Effector CD4-positive, alpha-beta T cell (primary cell): ENCODE measurements around the gene PNPLA2.
A peak's percentile ranks its signal among the peaks of the same experiment; 100 is the strongest.

Experiments
- DNase-seq: peaks from one replicate; pipeline ENCODE4 v3.0.0-alpha.2; 2020

PNPLA2 gene

DNA sequence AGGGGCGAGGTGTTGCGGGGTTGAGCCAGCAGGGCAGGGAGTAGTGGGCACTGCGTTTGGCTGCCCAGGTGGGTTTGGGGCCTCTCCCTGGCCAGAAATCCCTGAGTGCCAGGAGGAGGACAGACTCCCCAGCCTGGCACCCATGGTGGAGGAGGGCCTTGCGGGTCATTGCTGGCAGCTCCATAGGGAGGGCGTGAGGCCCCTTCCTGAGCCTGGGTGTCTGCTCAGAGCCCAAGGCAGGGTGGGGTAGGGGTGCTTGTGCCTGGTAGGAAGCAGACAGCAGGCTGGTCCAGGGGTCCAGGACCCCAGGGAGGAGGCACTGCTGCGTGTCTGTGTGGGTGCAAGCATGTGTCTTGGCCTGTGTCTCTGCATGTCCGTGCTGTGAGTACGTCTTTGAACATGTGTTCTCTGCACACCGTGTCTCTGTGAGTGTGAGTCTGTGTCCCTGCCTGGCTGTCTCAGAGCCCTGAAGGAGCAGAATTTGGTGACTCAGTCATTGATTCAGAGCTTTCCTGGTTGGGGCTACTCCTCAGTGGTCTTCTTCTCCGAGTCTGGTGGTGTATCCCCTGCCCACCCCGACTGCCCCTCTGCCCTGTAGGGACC lies 27.9 kb downstream of the PNPLA2 start:
- no peak for DNase-seq

DNA sequence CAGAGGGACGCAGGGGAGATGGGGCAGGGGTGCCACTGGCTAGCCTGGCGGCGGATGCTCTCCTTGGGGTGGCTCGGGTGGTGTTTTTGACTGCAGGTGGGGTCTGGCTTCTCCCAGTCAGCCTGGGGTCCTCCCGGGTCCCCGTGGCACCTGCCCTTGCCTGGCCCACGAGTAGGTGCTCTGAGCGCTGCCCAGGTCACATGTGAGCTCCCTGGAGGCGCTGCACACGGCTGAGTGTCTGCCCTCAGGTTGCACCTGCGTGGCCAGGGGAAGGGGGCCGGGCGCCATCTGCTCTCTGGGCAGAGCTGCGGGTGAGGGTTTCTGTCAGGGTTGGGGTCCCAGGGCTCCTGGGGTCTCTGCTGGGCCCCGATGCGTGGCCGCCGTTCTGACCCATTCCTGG lies 29.2 kb downstream of the PNPLA2 start:
- DNase-seq: no peak

DNA sequence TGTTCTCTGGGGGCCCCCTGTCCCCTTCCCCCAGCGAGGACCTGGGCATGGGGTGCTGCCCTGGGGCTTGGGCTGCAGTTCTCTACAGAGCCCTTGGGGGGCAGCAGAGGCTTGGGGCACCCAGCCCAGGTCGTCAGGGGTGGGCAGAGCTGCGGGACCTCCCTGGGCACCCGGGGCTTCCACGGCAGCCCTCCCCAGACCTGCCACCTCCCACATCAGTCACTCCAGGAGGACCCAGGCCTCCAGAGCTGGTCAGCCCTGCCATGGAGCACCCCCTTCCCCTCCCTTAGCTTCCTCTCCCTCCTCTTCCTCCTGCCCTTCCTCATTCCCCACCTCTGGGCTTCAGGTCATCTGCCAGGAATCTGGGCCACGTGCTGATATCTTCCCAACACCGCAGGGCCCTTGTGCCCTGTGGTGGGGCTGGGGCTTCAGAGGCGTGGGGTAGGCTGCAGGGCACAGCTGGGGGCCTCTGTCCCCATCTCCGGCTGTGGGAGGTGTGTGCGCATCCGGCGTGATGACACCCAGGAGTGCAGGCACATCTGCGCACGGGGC lies 29.7 kb downstream of the PNPLA2 start:
- peak; percentile 55 for DNase-seq

DNA sequence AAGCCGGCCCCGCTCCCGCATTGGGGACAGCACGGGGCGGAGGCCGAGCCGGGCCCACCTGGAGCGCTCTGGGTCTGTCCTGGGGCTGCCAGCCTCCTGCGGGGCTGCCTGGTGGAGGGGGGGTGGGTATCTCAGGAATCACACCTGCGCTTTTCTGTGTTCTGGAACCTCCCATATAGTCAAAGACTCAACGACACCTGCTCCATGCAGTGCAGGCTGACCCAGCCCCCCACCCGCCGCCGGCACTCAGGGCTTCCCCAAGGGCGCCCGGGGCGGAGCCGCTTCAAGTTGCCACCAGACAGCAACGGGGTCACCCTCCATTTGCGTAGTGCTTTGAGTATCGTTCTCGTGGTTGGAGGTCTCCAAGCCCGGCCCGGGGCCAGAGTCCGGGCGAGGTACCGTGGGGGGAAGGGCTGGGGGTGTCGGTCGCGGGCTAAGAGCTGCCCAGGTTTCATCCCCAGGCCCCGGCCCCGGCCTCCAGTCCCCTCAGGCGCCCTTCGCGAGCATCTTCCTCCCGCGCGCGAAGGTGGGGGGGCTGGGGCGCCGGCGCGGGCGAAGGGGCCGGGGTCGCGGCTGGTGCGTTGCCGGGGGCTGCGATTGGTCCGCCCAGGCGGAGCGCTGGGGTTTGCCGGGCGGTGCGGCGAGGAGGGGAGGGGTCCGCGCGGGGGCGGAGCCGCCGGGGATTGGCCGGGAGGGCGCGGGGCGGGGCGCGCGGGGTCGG lies 30.6 kb downstream of the PNPLA2 start:
- peak; percentile 23 for DNase-seq

DNA sequence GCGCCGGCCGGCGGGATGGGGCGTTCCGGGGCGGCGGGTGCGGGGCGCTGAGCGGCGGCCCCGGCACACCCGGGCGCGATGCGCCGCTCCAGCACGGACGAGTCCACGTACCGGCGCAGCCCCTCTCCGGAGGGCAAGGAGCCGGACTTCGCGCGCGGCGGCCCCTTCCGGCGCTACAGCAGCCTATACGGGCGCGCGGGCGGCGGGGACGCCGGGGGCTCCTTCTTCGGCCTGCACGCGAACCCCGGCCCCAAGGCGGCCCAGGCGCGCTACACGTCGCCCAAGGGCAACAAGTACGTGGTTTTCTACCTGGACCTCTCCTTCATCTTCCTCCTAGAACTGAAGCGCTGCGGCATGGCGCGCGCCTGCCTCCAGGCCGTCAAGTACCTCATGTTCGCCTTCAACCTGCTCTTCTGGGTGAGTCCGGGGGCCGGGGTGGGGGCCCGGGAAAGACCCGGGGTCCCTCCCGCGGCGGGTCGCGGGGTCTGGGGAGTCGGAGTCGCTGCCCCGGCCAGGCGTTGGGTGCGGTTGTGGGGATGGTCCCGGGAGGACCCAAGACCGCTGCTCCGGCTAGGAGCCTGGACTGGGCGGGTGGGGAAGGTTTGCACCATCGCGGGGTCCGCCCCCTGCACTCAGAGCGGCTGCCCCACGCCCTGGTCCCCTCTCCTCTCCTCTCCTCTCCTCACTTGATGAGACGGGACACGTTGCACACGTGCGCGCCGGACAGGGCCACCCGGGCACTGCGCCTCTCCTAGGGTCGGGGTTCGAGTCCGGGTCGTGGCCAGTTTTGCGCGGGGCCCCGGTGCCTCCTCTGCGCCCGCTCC lies 31.4 kb downstream of the PNPLA2 start:
- DNase-seq: no peak

DNA sequence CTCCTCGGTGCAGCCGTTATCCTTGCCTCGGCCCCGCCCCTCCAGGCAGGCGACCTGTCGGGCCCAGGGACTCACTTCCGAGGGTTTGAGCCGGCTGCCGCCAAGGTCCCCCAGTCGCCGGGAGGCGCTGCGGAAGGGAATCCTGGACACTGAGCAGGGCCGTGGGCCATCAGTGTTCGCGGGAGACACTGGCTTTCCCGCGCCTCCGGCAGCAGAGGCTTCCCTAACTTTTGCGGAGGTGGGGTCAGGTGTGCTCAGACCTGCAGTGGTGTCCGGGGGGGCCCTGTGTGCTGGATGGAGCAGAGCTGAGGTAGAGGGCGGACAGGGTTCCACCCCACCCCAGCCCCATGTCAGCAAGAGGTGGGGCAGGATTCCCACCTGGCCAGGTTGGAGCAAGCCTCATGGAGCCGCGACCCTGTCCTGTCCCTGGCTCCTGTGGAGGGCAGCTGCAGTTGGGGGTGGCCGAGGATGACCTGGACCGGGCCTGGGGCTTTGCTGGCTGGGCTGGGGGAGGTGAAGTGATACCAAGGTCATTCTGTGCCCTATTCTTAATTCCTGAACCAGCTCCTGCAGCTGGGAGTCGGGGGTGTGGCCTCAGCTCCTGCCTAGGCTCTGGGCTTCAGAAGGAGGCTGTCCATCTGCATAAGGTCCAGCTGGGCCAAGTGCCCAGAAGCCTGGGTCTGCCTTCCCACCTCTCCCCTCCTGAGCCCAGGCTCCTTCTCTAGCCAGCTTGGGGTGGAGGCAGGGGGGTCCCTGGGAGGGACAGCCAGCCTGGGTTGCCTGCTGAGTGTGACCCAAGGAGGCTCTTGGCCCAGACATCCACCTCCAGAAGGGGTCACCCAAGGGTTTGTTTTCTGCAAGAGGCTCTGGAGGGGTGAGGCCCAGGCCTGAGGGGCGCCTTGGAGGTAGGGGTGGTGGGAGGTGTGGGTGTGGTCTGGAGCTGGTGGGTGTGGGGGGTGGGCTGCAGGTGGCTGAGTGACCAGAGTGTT lies 32.4 kb downstream of the PNPLA2 start:
- no peak for DNase-seq

DNA sequence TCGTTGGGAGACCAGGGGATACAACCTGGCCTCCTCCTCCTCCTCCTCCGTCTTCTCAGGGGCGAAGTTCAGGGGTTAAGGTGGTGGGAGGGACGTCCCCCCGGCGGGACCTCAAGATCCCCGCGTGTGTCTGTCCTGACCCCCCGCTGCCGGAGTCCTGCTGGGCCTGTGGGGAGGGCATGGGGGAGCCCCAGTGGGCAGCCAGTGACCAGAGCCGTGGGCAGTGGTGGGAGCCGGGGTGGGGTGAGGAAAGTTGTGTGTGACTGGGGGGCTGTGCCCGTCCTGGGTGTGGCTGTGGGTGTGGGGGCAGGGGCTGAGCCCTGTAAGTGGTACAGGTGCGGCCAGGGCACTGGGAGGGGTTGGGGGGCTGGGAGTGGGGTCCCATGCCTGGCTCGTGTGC lies 34.0 kb downstream of the PNPLA2 start:
- DNase-seq: no peak

DNA sequence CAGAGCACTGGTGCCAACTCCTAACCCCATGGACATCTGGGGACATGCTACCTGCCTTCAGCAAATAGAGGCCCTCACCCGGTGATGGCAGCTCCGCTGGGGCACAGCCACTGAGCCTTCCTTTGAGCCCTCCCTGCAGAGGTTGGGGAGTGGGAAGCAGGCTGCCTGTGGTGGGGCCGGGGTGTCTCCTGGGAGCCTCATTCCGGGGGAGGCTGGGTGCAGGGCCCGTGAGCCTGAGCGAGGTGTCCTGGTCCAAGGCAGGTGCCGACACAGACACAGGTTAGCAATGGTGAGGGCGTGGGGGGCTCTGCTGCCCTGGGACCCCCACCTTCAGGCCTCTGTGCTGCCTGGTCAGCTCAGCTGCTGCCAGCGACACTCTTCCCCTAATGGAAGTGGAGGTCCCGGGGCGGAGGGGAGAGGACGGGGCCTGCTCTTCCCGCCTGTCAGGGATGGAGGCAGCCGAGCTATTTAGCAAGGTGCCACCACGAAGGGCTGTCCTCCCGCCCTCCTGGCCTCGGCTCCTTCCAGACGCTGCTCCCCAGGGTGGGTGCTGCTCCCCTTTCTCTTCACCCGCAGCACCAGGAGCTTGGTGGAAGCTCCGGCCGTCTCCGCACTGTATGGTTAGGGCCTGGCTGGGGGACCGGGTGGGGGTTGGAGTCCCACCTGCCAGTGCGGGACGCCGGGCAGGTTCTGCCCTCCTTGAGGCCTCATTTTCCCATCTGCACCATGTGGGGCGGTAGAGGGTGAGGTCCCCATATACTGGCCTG lies 35.2 kb downstream of the PNPLA2 start:
- DNase-seq: no peak

DNA sequence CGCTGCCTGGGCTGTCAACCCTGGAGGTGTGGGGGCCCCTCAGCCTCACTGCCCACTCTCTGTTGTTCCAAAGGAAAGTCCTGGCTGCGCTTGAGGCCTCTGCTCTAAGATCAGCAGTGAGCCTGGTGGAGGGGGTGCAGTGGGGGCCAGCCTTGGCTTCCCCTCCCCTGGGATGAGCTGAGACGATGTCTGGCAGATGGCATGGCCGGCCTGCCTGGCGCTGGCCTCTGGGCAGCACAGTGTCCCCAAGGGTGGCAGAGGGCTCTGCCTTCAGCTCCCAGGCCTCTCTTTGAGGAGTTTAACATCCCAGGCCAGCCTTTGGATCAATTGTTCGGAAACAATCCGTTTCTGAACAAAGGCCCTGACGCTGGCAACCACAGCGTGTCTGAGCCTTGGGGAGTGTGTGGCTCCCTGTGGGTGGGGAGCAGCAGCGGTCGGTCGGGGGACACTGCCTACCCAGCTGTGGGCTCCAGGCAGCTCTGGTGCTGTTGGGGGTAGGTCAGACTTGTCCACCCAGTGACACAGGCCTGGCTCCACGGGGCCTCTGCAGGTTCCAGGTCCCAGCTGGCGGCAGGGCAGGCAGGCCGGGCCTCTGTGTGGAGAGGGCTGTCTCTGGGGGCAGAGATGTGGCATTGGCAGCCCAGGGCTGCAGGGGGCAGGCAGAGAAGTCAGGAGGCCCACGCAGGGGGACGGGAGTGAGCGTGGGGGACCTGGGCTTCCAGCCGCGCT lies 36.1 kb downstream of the PNPLA2 start:
- DNase-seq: no peak

DNA sequence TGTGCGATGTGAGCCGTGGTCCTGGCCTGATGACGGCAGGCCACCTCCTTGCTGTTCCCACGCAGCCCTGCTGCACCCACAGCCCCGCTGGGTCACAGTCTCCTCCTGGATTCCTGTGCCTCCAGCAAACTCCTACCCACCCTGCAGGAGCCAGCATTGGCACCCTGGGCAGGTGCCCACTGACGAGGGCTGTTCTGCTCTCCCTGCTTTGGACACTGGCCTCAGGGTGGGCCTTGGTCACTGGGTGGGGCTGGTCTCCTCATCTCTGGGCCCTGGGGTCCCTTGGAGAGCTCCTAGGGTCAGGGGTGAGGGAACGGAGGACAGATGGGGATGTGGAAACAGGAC lies 36.6 kb downstream of the PNPLA2 start:
- no peak for DNase-seq

DNA sequence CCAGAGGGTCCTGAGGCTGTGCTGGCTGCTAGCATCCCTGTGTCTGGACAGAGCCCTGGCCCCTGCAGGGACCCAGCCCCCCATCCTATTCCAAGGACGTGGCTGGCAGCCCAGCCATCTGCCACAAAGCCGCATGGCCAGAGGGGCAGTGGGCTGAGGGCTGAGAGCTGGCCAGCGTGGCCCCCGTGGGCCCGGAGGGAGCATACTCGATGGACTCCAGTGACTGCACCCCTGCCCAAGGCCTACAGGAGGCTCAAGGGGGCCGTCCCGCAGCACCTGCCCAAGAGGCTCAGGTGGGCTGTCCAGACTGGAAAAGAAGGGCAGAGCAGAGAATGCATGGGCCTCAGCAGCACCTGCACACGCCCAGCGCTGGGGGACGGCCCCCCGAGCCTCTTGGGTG lies 37.1 kb downstream of the PNPLA2 start:
- DNase-seq: no peak

DNA sequence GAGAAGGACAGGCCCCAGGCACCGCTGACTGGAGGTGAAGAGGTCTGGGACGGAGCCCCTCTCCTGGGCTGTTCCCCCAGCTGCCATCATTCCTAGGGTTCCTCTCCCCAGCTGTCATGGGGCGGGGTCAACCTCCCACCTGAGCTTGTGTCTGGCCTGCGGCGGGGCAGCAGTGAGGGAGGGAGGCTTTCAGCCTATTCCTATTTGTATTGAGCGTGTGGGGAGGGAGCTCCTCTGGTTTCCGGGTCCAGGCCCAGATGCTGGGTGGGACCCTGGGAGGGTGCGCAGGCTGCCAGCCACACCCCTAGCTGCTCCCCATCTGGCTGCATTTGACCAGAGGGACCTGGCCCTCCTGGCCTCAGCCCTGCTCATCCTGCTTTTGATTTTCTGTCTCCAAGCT lies 37.7 kb downstream of the PNPLA2 start:
- DNase-seq: no peak

DNA sequence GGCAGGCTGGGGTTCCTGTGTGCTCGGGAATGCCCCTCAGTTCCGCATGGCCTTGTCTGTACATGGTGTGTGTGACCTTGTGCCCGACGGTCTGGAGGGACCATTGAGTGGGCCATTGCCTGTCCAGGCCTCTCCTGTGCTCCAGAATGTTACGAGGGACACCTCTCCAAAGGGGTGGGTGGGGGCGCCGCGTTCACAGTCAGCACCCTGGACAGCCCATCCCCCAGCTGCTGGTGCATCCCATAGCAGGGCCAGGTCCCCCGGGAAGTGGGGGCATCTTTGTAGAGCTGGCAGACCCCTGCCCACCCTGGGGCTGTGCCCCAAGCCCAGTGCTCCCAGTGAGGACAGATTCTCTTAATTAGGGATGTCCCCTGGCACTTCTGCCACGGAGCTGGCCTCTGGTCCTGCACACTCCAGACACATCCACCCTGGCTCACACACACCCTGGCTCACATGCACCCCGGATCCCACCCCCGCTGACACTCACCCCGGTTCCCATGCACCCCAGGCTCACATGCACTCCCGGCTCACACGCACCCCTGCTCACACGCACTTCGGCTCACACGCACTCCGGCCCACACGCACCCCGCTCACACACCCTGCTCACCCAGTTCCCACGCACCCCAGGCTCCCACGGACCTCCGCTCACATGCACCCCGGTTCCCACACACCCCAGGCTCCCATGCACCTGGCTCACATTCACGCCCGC lies 39.5 kb downstream of the PNPLA2 start:
- DNase-seq: no peak

DNA sequence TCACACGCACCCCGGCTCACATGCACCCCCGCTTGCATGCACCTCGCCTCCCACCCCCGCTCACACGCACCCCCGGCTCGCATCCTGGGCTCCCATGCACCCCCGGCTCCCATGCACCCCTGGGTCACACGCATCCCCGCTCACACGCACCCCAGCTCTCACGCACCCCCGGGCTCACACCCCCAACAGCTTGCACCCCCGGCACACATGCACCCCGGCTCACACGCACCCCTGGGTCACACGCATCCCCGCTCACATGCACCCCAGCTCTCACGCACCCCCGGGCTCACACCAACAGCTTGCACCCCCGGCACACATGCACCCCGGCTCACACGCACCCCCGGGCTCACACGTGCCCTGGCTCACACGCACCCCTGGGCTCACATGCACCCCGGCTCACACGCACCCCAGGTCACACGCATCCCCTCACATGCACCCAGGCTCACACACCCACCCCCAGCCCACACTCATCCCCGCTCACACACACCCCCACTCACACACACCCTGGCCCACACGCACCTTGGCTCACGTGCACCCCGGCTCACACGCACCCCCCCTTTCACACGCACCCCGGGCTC lies 40.1 kb downstream of the PNPLA2 start:
- DNase-seq: no peak

DNA sequence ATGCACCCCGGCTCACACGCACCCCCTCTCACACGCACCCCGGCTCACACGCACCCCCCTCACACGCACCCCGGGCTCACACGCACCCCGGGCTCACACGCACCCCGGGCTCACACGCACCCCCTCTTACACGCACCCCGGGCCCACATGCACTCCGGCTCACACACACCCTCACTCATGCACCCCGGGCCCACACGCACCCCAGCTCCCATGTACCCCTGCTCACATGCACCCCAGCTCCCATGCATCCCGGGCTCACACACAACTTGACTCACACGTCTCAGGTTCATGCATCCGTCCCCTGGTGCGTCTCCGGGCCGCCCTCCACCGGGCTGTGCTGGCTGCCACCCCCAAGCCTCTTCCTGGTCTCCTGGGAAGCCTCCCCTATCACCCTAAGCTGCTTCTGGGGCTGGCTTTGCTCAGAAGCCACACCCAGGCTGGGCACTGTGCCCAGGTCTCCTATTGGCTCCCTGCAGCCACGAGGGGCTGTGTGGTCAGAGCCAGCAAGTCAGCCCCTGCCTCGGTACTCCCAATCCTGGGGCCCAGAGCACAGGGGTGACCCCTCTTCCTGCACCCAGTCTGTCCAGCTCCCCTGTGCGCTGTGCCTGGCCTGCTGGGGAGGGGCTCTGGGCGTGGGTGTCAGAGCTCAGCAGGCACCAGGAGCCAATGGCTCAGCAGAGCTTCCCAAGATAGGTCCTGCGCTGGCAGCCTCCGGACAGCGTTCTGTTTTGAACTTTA lies 40.8 kb downstream of the PNPLA2 start:
- DNase-seq: no peak

DNA sequence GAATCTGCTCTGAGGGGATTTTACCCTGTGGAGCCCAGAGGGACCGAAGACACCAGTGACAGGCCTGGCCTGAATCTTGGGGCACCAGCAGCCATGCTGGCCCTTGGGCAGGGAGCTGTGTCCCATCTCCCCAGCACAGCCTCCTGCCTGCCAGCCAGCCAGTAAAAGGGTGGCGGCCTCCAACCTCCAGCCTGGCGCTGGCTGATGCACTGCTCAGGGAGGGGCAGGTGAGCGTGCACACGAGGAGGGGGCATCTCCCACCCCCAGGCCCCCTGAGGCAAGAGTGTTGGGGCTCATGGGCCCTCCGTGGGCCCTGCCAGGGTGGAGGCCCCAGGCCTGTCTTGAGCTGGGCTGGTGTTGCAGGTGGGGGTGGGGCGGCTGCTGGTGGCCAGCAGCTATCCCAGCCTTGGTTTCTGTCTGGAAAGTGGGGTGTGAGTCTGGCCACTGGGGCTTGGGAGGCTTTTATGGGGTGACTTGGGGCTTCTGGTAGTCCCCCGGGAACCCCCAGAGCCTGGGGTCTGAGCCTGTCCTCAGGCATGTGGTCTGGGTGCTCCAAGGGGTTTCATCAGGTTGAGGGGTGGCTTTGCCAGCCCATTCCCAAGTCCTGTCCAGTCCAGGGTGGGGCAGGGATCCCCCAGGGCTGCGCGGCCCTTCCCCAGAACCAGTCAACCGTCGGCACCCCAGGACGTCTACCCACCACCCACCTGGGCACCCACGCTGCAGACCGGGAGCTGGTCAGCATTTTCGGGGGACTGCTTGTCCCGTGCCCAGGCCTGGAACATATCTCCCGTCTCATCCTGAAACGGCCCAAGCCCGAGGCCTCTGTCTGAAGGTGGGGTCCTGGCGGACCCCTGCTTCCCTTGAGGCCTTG lies 41.8 kb downstream of the PNPLA2 start:
- no peak for DNase-seq

DNA sequence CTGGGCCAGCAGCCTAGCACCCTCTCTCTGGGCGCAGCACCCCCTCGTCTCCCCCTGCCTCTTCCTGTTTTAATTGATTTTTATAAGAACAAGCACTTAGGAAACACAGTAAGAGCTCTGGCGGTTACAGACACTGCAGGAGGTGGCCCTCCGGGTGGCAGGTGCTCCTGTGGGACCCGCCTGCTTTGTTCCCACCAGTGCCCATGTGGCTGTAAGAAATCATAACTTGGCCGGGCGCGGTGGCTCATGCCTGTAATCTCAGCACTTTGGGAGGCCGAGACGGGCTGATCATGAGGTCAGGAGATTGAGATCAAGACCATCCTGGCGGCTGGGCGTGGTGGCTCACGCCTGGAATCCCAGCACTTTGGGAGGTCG lies 42.4 kb downstream of the PNPLA2 start:
- DNase-seq: no peak

DNA sequence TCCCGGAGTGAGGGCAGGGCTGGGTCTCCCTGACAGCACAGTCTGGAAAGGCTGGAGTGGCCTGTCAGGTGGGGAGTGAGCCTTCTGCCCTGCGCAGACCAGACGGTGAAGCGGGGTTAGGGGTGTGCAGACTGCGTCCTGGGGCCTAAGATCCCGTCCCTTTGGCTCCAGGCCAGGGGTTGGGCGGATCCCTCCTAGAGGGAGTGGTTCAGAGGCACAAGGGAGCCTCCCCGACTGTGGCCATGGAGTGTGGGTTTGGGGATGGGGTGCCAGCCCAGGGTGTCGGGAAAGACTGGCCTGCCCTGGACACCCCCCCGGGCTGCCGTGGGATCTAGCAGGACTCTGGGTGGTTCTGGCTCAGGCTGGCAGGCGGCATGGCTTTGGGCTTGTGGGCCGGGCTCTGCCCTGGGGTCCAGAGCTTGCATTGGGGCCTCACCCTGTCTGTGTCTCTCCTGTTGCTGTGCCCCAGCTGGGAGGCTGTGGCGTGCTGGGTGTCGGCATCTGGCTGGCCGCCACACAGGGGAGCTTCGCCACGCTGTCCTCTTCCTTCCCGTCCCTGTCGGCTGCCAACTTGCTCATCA lies 43.5 kb downstream of the PNPLA2 start:
- no peak for DNase-seq
